GM13976 (cell line): ENCODE measurements around the gene DDX49.

Source experiments
- DNase-seq: peaks from one replicate; pipeline ENCODE4 v3.0.0; 2012; ENCODE audit warnings: low spot score
- CTCF ChIP-seq: IDR thresholded peaks from 2 replicates; pipeline ENCODE4 v1.5.1; 2012; ENCODE audit warnings: borderline replicate concordance, mild to moderate bottlenecking; ENCODE audit not compliant: insufficient read depth; ENCODE audit errors: extremely low read depth, missing control alignments, control extremely low read depth
- in situ Hi-C: fragments of 300-500 bp; cut with MboI; formaldehyde crosslinking; loops from one replicate; pipeline ENCODE4 v1.12.0; 2022; ENCODE audit warnings: low sequenced_read_pairs, mixed read lengths, inconsistent platforms; ENCODE audit not compliant: unreplicated experiment

The DDX49 gene

GRCh38 chr19:18878058-18878797 lies 41.3 kb upstream of the DDX49 start:
- in situ Hi-C loops: no loop called here
- DNase-seq: no peak
- TF ChIP-seq CTCF: no peak

GRCh38 chr19:18878858-18879578 lies 40.5 kb upstream of the DDX49 start:
- no peak for DNase-seq
- in situ Hi-C loops: no loop called here
- no peak for TF ChIP-seq CTCF

- in situ Hi-C loops: no loop called here
- TF ChIP-seq CTCF: no peak
- DNase-seq: no peak
Measured at GRCh38 chr19:18879579-18880373, 39.7 kb upstream of the DDX49 start.

GRCh38 chr19:18881491-18881890 lies 38.0 kb upstream of the DDX49 start:
- in situ Hi-C loops: no loop called here
- no peak for DNase-seq
- no peak for TF ChIP-seq CTCF

GRCh38 chr19:18883526-18884304 lies 35.8 kb upstream of the DDX49 start:
- no peak for DNase-seq
- in situ Hi-C loops: no loop called here

More at GRCh38 chr19:18883526-18884304, 35.8 kb upstream of the DDX49 start:
- no peak for TF ChIP-seq CTCF
